PFSK-1 (cell line): Measurements from ENCODE around the gene UMOD.

Experiments used
- POLR2AphosphoS5 ChIP-seq: IDR thresholded peaks from 2 replicates; pipeline ENCODE4 v1.6.1; 2012; ENCODE audit warnings: low read depth, mild to moderate bottlenecking, control low read depth, low read length, moderate library complexity
- SIN3A ChIP-seq: IDR thresholded peaks from 2 replicates; pipeline ENCODE4 v1.6.1; 2012; ENCODE audit warnings: mild to moderate bottlenecking, low read length, moderate library complexity, borderline replicate concordance; ENCODE audit not compliant: insufficient read depth
- TAF1 ChIP-seq: IDR thresholded peaks from 2 replicates; pipeline ENCODE4 v1.6.1; 2012; ENCODE audit warnings: low read length, control low read depth, borderline replicate concordance; ENCODE audit not compliant: insufficient read depth
- TF ChIP-seq, protein P1 (sequence below), 2 experiments: IDR thresholded peaks; 2 replicates each; pipeline versions ENCODE4 v1.6.1 to v1.8.0; 2011 to 2012; ENCODE audit warnings: low read depth in 2 of 2, low read length in 2 of 2, control low read depth in 1 of 2, inconsistent platforms in 1 of 2, mild to moderate bottlenecking in 1 of 2, moderate library complexity in 1 of 2; ENCODE audit not compliant: insufficient read depth in 1 of 2

- TF ChIP-seq POLR2AphosphoS5 (no peak), SIN3A (no peak), TAF1 (no peak)
- TF ChIP-seq, protein P1, sequence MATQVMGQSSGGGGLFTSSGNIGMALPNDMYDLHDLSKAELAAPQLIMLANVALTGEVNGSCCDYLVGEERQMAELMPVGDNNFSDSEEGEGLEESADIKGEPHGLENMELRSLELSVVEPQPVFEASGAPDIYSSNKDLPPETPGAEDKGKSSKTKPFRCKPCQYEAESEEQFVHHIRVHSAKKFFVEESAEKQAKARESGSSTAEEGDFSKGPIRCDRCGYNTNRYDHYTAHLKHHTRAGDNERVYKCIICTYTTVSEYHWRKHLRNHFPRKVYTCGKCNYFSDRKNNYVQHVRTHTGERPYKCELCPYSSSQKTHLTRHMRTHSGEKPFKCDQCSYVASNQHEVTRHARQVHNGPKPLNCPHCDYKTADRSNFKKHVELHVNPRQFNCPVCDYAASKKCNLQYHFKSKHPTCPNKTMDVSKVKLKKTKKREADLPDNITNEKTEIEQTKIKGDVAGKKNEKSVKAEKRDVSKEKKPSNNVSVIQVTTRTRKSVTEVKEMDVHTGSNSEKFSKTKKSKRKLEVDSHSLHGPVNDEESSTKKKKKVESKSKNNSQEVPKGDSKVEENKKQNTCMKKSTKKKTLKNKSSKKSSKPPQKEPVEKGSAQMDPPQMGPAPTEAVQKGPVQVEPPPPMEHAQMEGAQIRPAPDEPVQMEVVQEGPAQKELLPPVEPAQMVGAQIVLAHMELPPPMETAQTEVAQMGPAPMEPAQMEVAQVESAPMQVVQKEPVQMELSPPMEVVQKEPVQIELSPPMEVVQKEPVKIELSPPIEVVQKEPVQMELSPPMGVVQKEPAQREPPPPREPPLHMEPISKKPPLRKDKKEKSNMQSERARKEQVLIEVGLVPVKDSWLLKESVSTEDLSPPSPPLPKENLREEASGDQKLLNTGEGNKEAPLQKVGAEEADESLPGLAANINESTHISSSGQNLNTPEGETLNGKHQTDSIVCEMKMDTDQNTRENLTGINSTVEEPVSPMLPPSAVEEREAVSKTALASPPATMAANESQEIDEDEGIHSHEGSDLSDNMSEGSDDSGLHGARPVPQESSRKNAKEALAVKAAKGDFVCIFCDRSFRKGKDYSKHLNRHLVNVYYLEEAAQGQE (IDR thresholded peaks at IDR 0.05; ENCODE audit: insufficient read depth in 1 of 2, low read depth in 2 of 2, low read length in 2 of 2): no peak
Observed at GRCh38 chr16:20352615-20353014, at the start of gene UMOD.
